ENCODE measurements around the gene FBXO17.
"Not testable (repeated sequence)": the region's sequence is repeated elsewhere in the genome, so short reads cannot be mapped to it uniquely, and the experiment has no call there.

The FBXO17 gene

GRCh38 chr19:38941979-38942378 lies 33.6 kb downstream of the FBXO17 start:
- DNase-seq: no peak

- not testable (repeated sequence) for DNase-seq
Observed at GRCh38 chr19:38941466-38941865, 34.1 kb downstream of the FBXO17 start.

- no peak for DNase-seq
Observed at GRCh38 chr19:38939957-38940356, 35.6 kb downstream of the FBXO17 start.

- DNase-seq: no peak
Observed at GRCh38 chr19:38933544-38933943, 42.0 kb downstream of the FBXO17 start.

GRCh38 chr19:38932425-38933179 lies 42.9 kb downstream of the FBXO17 start:
- no peak for DNase-seq

- no peak for DNase-seq
Observed at GRCh38 chr19:38931521-38931793, 44.1 kb downstream of the FBXO17 start.

- DNase-seq: peak; percentile 99
Observed at GRCh38 chr19:38930776-38931520, 44.6 kb downstream of the FBXO17 start, which contains the start of gene MRPS12. Gene MRPS12 (plus strand): TSS chr19:38930944. CDS start chr19:38931295, 351 bp downstream.

- peak; percentile 91 to 98 for DNase-seq
Observed at GRCh38 chr19:38929929-38930775, 45.4 kb downstream of the FBXO17 start, which contains the start of gene SARS2. Gene SARS2 (minus strand): TSS chr19:38930763. CDS start chr19:38930736, 27 bp downstream.

- DNase-seq: no peak
Observed at GRCh38 chr19:38928391-38929001, 47.0 kb downstream of the FBXO17 start.

GRCh38 chr19:38924388-38924787 lies 51.2 kb downstream of the FBXO17 start:
- DNase-seq: no peak

- DNase-seq: no peak
Observed at GRCh38 chr19:38922482-38922881, 53.1 kb downstream of the FBXO17 start.

- DNase-seq: no peak
Observed at GRCh38 chr19:38921420-38922274, 53.9 kb downstream of the FBXO17 start.

GRCh38 chr19:38920602-38921419 lies 54.7 kb downstream of the FBXO17 start:
- no peak for DNase-seq

- DNase-seq: no peak
Observed at GRCh38 chr19:38919837-38920601, 55.5 kb downstream of the FBXO17 start.

GRCh38 chr19:38918526-38918925 lies 57.0 kb downstream of the FBXO17 start:
- no peak for DNase-seq

- no peak for DNase-seq
Observed at GRCh38 chr19:38917921-38918491, 57.5 kb downstream of the FBXO17 start.

- DNase-seq: no peak
Observed at GRCh38 chr19:38917516-38917915, 58.0 kb downstream of the FBXO17 start.

GRCh38 chr19:38915329-38916321 lies 59.9 kb downstream of the FBXO17 start:
- DNase-seq: no peak

- no peak for DNase-seq
Observed at GRCh38 chr19:38913958-38914357, 61.6 kb downstream of the FBXO17 start.
